ENCODE measurements around the gene SPCS3.

GRCh38 chr4:176358083-176358469 is 38.3 kb downstream of the SPCS3 start:
- TF ChIP-seq, protein P1, sequence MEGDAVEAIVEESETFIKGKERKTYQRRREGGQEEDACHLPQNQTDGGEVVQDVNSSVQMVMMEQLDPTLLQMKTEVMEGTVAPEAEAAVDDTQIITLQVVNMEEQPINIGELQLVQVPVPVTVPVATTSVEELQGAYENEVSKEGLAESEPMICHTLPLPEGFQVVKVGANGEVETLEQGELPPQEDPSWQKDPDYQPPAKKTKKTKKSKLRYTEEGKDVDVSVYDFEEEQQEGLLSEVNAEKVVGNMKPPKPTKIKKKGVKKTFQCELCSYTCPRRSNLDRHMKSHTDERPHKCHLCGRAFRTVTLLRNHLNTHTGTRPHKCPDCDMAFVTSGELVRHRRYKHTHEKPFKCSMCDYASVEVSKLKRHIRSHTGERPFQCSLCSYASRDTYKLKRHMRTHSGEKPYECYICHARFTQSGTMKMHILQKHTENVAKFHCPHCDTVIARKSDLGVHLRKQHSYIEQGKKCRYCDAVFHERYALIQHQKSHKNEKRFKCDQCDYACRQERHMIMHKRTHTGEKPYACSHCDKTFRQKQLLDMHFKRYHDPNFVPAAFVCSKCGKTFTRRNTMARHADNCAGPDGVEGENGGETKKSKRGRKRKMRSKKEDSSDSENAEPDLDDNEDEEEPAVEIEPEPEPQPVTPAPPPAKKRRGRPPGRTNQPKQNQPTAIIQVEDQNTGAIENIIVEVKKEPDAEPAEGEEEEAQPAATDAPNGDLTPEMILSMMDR (conservative IDR thresholded peaks at IDR 0.05; ENCODE audit: low read depth, low read length) = no peak
- TF ChIP-seq EZH2 (IDR thresholded peaks at IDR 0.05; ENCODE audit: borderline replicate concordance, low read depth, low read length, poor library complexity, severe bottlenecking) = no peak

All from A673 (cell line).